GM12801 (cell line): ENCODE results near the gene POF1B.

Experiments
- CTCF ChIP-seq: IDR thresholded peaks from one replicate; pipeline ENCODE4 v1.5.1; 2011; ENCODE audit warnings: control low read depth; ENCODE audit not compliant: insufficient read length; ENCODE audit errors: extremely low read depth

The POF1B gene

GRCh38 chrX:85303544-85303943 lies 75.9 kb downstream of the POF1B start:
- TF ChIP-seq CTCF = no peak

- TF ChIP-seq CTCF = no peak
Observed at GRCh38 chrX:85288992-85289723, 90.3 kb downstream of the POF1B start.

GRCh38 chrX:85244450-85245211 lies 134.8 kb downstream of the POF1B start:
- no peak for TF ChIP-seq CTCF

GRCh38 chrX:85243761-85244449 lies 135.6 kb downstream of the POF1B start, which contains the start of the genes SATL1 and ZNF711:
TSS of gene SATL1 (minus strand) at chrX:85243779. CDS start at chrX:85108968, 134,811 bp downstream.
TSS of gene ZNF711 (plus strand) at chrX:85243991. CDS start at chrX:85247573, 3,582 bp downstream.
- no peak for TF ChIP-seq CTCF

- no peak for TF ChIP-seq CTCF
Observed at GRCh38 chrX:85243155-85243554, 136.3 kb downstream of the POF1B start.
